Omental fat pad (tissue), 4 donors: Measurements from ENCODE around the gene HOXC13. TPM values are rescaled to one million over a fixed set of nuclear protein-coding genes. Genes with fewer than 3 reads are reported as not detected.
A peak's percentile ranks its signal among the peaks of the same experiment; 100 is the strongest.

Experiments used
- ATAC-seq: fragments of 150-250 bp; one replicate; pipeline ENCODE4 v1.9.1; 2016; ENCODE audit warnings: mild to moderate bottlenecking, moderate library complexity; ENCODE audit not compliant: low FRiP score
- DNase-seq: peaks from one replicate; pipeline ENCODE4 v3.0.0-alpha.2; 2019; ENCODE audit warnings: low spot score
- total RNA-seq, 4 donors: library from RNA; depleted of rRNA; stranded (reverse); fragments of >200 nt; gene quantifications; one replicate each; pipeline ENCODE4 v1.1.0, GENCODE V29; 2016
- TF ChIP-seq, protein P1 (sequence below), 3 donors: fragments of 450-650 bp; IDR thresholded peaks; one replicate each; pipeline ENCODE4 v1.5.1; 2016 to 2017; ENCODE audit warnings: antibody characterized with exemption in 3 of 3, mild to moderate bottlenecking in 3 of 3, moderate library complexity in 2 of 3

Gene HOXC13
- total RNA-seq, 4 donors from 2014 or later: not detected

DNA sequence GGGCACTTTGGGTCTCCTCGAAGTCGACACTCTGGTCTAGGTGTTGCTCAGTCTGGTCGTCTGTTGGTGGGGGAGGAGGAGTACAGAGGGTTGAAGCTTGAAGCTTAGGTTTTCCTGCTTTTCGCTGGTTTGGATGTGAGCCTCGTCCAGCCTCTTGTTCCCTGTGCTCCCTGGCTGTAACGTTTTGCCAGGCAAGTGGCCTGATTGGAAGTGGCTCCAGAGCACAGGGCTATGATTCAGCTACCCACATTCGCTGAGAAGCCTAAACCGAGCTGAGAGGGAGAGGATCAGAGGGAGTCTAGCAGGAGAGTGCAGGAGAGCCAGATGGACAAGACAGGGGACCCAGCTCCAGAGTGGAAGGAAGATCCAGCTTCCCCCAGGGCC lies 52.4 kb downstream of the HOXC13 start:
- no peak for DNase-seq
- no peak for ATAC-seq
- TF ChIP-seq, protein P1, sequence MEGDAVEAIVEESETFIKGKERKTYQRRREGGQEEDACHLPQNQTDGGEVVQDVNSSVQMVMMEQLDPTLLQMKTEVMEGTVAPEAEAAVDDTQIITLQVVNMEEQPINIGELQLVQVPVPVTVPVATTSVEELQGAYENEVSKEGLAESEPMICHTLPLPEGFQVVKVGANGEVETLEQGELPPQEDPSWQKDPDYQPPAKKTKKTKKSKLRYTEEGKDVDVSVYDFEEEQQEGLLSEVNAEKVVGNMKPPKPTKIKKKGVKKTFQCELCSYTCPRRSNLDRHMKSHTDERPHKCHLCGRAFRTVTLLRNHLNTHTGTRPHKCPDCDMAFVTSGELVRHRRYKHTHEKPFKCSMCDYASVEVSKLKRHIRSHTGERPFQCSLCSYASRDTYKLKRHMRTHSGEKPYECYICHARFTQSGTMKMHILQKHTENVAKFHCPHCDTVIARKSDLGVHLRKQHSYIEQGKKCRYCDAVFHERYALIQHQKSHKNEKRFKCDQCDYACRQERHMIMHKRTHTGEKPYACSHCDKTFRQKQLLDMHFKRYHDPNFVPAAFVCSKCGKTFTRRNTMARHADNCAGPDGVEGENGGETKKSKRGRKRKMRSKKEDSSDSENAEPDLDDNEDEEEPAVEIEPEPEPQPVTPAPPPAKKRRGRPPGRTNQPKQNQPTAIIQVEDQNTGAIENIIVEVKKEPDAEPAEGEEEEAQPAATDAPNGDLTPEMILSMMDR (IDR thresholded peaks at IDR 0.05): no peak

DNA sequence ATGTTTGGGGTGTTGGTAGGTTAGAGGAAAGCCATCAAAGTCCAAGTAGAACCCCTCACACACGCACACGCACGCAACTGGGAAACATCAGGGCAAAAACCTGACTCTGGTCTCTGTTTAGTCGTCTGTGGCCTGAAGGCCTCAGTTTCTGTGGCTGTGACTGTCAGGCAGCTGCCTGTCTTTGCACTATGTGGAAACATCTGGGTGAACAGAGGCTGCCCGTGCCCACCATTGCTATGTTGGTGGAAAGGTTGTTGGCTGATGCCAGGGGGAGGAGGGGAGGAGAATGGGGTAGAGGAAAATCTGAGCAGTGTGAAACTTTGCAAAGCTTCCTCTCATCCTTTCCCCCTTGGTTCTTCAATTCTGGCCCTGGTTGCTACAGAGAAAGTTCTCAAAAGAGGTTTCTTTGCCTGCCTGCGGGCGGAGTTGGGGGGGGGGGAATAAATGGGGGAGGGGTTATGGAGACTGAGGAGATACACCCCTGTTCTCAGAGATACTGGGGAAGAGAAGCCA lies 53.8 kb downstream of the HOXC13 start:
- no peak for ATAC-seq
- TF ChIP-seq, protein P1 (IDR thresholded peaks at IDR 0.05): no peak
- DNase-seq: no peak

DNA sequence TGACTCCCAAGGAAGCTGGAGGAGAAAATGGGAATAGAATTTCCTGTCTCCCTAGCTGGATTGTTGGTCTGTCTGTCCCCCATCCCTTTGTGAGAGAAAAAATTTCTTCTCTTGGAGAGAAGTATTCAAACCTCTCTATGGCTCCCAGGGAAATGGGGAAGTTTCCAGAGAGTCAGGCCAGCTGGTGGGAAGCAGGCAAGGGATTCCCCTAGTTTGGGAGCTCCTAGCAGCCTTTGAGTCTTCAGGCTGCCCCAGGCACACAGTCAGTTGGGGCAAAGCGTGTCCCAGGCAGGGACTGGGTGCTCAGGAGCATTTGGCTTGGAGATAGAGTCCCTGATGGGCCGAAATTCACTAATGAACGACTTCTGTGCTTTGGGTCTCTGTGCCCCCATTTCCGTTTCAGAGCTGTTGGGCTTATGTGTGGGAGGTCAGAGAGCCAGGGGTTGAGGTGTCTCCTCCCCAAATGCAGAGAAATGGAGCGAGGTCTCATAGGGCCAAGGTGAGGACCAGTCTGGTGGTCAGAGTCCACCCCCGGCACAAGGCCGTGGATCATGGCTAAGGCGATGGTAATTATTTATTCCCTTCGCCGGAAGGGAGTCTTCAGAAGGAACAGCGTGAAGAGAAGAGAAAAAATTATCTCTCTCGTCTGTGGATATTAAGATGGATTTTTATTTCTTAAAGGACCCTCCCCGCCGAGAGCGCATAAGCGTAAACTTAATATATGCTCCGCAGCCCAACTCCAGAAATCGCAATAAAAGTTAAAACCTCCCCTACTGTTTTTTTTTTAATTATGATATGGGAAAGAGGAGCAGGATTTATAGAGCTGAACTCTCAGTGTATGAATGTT lies 54.8 kb downstream of the HOXC13 start:
- TF ChIP-seq, protein P1 (IDR thresholded peaks at IDR 0.05): no peak
- DNase-seq: no peak
- ATAC-seq: no peak

DNA sequence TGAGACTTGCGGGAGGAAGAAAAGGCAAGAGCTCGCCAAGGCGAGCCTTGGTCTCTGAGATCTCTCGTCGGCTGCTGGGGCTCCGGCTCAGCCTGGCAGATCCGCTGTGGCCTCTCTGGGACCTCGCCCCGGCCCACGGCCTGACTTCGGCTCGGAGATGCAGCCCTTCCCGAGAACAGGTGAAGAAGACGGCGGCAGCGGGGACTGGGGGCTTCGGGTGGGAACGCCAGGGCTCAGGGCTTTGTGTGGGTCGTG lies 55.3 kb downstream of the HOXC13 start:
- ATAC-seq (no peak), DNase-seq (no peak)
- TF ChIP-seq, protein P1 (IDR thresholded peaks at IDR 0.05): no peak

DNA sequence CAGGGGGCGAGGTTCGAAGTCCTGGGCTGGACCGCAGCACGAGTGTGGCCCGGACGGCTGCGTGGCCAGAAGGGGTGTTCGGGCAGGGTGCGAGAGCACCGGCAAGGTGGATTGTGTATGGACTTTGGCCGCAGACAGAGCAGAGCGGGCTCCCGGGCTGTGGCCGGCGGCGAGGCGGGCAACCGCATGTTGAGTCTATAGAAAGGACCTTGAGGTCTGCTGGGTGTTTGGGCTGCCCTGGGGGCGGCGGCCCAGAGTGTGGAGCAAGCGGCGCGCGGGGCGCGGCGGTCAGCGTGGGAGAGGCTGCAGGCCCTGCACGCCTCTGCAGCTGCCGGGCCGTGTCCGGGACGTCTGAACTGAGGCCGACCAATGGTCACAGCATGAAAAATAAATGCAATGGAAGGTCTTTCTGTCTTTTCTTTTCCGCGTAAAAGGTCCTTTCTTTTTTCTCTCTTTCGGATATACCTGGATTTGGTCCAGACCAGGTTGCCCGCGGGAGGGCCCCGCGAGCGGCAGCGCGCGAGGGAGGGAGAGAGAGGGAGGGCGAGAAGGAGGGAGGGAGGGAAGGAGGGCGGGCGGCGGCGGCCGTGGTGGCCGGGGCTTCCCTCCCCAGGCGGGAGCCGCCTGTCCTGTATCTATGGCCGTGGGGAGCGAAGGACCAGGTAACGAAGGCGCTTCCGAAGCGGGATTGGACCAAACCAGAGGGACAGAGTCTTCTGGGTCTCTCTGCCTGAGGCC lies 55.8 kb downstream of the HOXC13 start:
- TF ChIP-seq, protein P1 (IDR thresholded peaks at IDR 0.05): no peak
- DNase-seq: no peak
- peak; percentile 3 for ATAC-seq

DNA sequence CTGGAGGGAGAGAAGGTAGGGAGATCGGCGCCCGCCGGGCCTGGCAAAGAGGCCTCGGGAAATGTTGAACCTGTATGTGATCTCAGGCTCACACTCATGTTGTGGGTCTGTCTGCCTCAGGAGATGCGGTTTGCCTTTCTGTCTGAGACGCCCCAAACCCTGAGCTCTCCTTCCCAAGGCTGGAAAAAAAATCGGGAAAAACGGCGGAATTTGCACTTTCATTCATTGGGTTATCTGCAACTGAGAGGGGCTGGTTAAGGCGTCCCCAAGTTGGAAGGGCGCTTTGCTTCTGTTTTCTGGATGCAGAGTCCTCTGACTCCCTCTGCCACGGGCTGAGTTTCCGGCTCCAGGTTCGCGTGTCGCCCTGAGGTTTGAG lies 56.4 kb downstream of the HOXC13 start:
- ATAC-seq: peak; percentile 2
- TF ChIP-seq, protein P1 (IDR thresholded peaks at IDR 0.05): no peak
- DNase-seq: no peak
